Nephron (organoid): ENCODE data around the gene NCAM2.
"Not testable (repeated sequence)": the region's sequence is repeated elsewhere in the genome, so short reads cannot be mapped to it uniquely, and the experiment has no call there.

ENCODE experiments used
- H3K27ac Mint-ChIP-seq, 3 experiments: 2 replicates each; pipeline ENCODE4 v1.8.0; 2020; ENCODE audit warnings: mixed read lengths in 3 of 3, mild to moderate bottlenecking in 2 of 3, moderate library complexity in 1 of 3
- H3K27me3 Mint-ChIP-seq: 2 replicates; pipeline ENCODE4 v1.8.0; 2021; ENCODE audit warnings: low read depth, mild to moderate bottlenecking, moderate library complexity, mixed read lengths
- H3K36me3 Mint-ChIP-seq: 2 replicates; pipeline ENCODE4 v1.8.0; 2020; ENCODE audit warnings: low read depth, mixed read lengths
- H3K4me1 Mint-ChIP-seq: 2 replicates; pipeline ENCODE4 v1.8.0; 2020; ENCODE audit warnings: mixed read lengths
- H3K4me3 Mint-ChIP-seq, 3 experiments: 2 replicates each; pipeline ENCODE4 v1.8.0; 2020; ENCODE audit warnings: mild to moderate bottlenecking in 3 of 3, mixed read lengths in 3 of 3, moderate library complexity in 2 of 3
- H3K9me3 Mint-ChIP-seq: 2 replicates; pipeline ENCODE4 v1.8.0; 2020; ENCODE audit warnings: mixed read lengths
- CTCF ChIP-seq, 3 experiments: fragments of 200-600 bp; sonication (generic); IDR thresholded peaks; one replicate each; pipeline ENCODE4 v1.5.0; 2021; ENCODE audit warnings: antibody characterized with exemption in 3 of 3; ENCODE audit not compliant: unreplicated experiment in 3 of 3

Gene NCAM2

GRCh38 chr21:21387916-21388315, 389.7 kb downstream of the NCAM2 start:
- Mint-ChIP-seq H3K4me1 (no peaks in the 10 kb centered on the region), H3K27me3 (no peaks in the 10 kb centered on the region), H3K9me3 (peaks cover 5% of the 10 kb centered on the region), H3K27ac (no peak overlapping the region), H3K36me3 (no peaks in the 10 kb centered on the region), H3K4me3 (no peak overlapping the region)
- TF ChIP-seq CTCF (IDR thresholded peaks at IDR 0.05; ENCODE audit: unreplicated experiment in 3 of 3), result no peak

GRCh38 chr21:21394064-21394463, 395.9 kb downstream of the NCAM2 start:
- Mint-ChIP-seq H3K36me3 (peaks cover 7% of the 10 kb centered on the region), H3K9me3 (peaks cover 21% of the 10 kb centered on the region), H3K4me1 (no peaks in the 10 kb centered on the region), H3K27me3 (no peaks in the 10 kb centered on the region), H3K27ac (no peak overlapping the region), H3K4me3 (no peak overlapping the region)
- TF ChIP-seq CTCF (IDR thresholded peaks at IDR 0.05; ENCODE audit: unreplicated experiment in 3 of 3), result no peak

- Mint-ChIP-seq H3K9me3 (peaks cover 19% of the 10 kb centered on the region), H3K4me1 (no peaks in the 10 kb centered on the region), H3K27ac (no peak overlapping the region), H3K36me3 (peaks cover 7% of the 10 kb centered on the region), H3K4me3 (no peak overlapping the region), H3K27me3 (no peaks in the 10 kb centered on the region)
- TF ChIP-seq CTCF (IDR thresholded peaks at IDR 0.05; ENCODE audit: unreplicated experiment in 3 of 3), result no peak
Observed at GRCh38 chr21:21396424-21396823, 398.2 kb downstream of the NCAM2 start.

GRCh38 chr21:21397464-21397863, 399.3 kb downstream of the NCAM2 start:
- Mint-ChIP-seq H3K27ac (no peak overlapping the region), H3K4me1 (no peaks in the 10 kb centered on the region), H3K9me3 (peaks cover 20% of the 10 kb centered on the region), H3K4me3 (no peak overlapping the region), H3K27me3 (no peaks in the 10 kb centered on the region), H3K36me3 (peaks cover 7% of the 10 kb centered on the region)
- no peak for TF ChIP-seq CTCF (IDR thresholded peaks at IDR 0.05; ENCODE audit: unreplicated experiment in 3 of 3)

GRCh38 chr21:21401444-21401843, 403.2 kb downstream of the NCAM2 start:
- no peak for TF ChIP-seq CTCF (IDR thresholded peaks at IDR 0.05; ENCODE audit: unreplicated experiment in 3 of 3)
- Mint-ChIP-seq H3K4me1 (no peaks in the 10 kb centered on the region), H3K36me3 (no peaks in the 10 kb centered on the region), H3K27me3 (no peaks in the 10 kb centered on the region), H3K4me3 (no peak overlapping the region), H3K9me3 (peaks cover 7% of the 10 kb centered on the region), H3K27ac (no peak overlapping the region)

- not testable (repeated sequence) for H3K9me3 Mint-ChIP-seq, H3K36me3 Mint-ChIP-seq, H3K27ac Mint-ChIP-seq, H3K4me3 Mint-ChIP-seq, H3K27me3 Mint-ChIP-seq, H3K4me1 Mint-ChIP-seq
Observed at GRCh38 chr21:21402187-21402586, 404.0 kb downstream of the NCAM2 start.

GRCh38 chr21:21404261-21404660, 406.1 kb downstream of the NCAM2 start:
- H3K27ac Mint-ChIP-seq, H3K4me3 Mint-ChIP-seq, H3K9me3 Mint-ChIP-seq, H3K4me1 Mint-ChIP-seq, H3K27me3 Mint-ChIP-seq, H3K36me3 Mint-ChIP-seq: not testable (repeated sequence)
